ENCODE measurements around the gene CCDC124.

CCDC124 gene

DNA sequence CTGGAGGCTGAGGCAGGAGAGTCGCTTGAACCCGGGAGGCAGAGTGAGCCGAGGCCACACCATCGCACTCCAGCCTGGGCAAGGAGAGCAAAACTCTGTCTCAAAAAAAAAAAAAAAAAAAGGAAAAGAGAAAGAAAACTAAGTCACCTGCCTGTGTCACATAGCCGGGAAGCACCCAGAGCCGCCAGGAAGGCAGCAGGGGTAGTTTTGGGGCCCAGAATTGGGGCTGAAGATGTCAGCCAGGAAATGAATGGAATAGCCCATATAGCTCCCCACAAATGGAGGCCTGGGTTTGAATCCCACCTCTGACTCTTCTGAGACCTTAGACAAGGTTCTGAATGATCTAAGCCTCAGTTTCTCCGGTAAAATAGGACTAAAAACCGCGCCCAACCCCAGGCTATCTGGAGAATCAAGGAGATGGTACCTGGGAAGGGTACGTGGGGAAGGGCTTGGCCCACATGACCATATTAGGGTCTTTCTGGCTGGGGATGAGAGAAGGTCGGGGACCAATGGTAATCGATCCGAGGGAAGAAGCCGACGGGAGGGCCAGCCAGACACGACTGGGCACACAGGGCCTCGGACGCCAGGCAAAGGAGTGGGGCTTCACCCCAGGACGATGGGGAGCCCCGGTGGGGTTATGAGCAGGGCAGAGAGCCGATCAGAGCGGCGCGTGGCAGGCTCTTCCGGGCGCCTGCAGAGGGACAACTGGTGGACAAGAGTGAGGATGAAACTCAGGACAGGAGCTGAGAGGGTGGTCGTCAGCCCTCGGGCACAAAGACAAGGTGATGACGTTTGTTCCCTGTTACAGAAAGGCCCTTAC is 14.4 kb downstream of the CCDC124 start:
- H3K4me3 ChIP-seq (ENCODE audit: low read depth in 1 of 2, low read length in 2 of 2), result peak overlapping the region in 1 of 2 experiments; percentile 46; a peak in 2 of 4 replicates
- DNase-seq, result no peak
- H3K36me3 ChIP-seq (ENCODE audit: insufficient read depth, low read length), result peaks cover 14% of the 10 kb centered on the region
- no peak overlapping the region for H2AFZ ChIP-seq (ENCODE audit: low read depth, low read length)
- H3K79me2 ChIP-seq (ENCODE audit: insufficient read depth, low read length), result no peaks in the 10 kb centered on the region
- H3K4me2 ChIP-seq (ENCODE audit: insufficient read depth, low read length), result peak overlapping the region; percentile 70
- H4K20me1 ChIP-seq (ENCODE audit: insufficient read depth, low read length), result peaks cover 57% of the 10 kb centered on the region
- peaks cover 15% of the 10 kb centered on the region for H3K4me1 ChIP-seq (ENCODE audit: insufficient read depth, low read length)
- TF ChIP-seq EZH2 (IDR thresholded peaks at IDR 0.05; ENCODE audit: borderline replicate concordance, low read depth, low read length, severe bottlenecking) (no peak), CTCF (IDR thresholded peaks at IDR 0.05; ENCODE audit: borderline replicate concordance, extremely low read depth, low read length, poor library complexity, severe bottlenecking) (no peak)
- H3K27me3 ChIP-seq (ENCODE audit: insufficient read depth, low read length, poor library complexity), result peaks cover 20% of the 10 kb centered on the region
- no peak overlapping the region for H3K27ac ChIP-seq (ENCODE audit: low read length)
- H3K9me3 ChIP-seq (ENCODE audit: insufficient read depth, low read length, severe bottlenecking), result no peaks in the 10 kb centered on the region
- no peak overlapping the region for H3K9ac ChIP-seq (ENCODE audit: low read depth, low read length)
- peak; percentile 9 for ATAC-seq (ENCODE audit: insufficient read depth, low read depth)

- Histone ChIP-seq H4K20me1 (ENCODE audit: insufficient read depth, low read length) (peaks cover 53% of the 10 kb centered on the region), H3K79me2 (ENCODE audit: insufficient read depth, low read length) (no peaks in the 10 kb centered on the region), H3K4me1 (ENCODE audit: insufficient read depth, low read length) (peaks cover 15% of the 10 kb centered on the region), H2AFZ (ENCODE audit: low read depth, low read length) (no peak overlapping the region), H3K9me3 (ENCODE audit: insufficient read depth, low read length, severe bottlenecking) (no peaks in the 10 kb centered on the region), H3K4me3 (ENCODE audit: low read depth in 1 of 2, low read length in 2 of 2) (peak overlapping the region in 1 of 2 experiments; percentile 45; a peak in 2 of 4 replicates), H3K27me3 (ENCODE audit: insufficient read depth, low read length, poor library complexity) (peaks cover 20% of the 10 kb centered on the region), H3K36me3 (ENCODE audit: insufficient read depth, low read length) (peaks cover 8% of the 10 kb centered on the region), H3K27ac (ENCODE audit: low read length) (no peak overlapping the region), H3K4me2 (ENCODE audit: insufficient read depth, low read length) (peak overlapping the region; percentile 70), H3K9ac (ENCODE audit: low read depth, low read length) (no peak overlapping the region)
- ATAC-seq (ENCODE audit: insufficient read depth, low read depth) (peak; percentile 72), DNase-seq (peak; percentile 97)
- TF ChIP-seq EZH2 (IDR thresholded peaks at IDR 0.05; ENCODE audit: borderline replicate concordance, low read depth, low read length, severe bottlenecking) (no peak), CTCF (IDR thresholded peaks at IDR 0.05; ENCODE audit: borderline replicate concordance, extremely low read depth, low read length, poor library complexity, severe bottlenecking) (no peak)
Observed at GRCh38 chr19:17947815-17948513, 15.1 kb downstream of the CCDC124 start.

GRCh38 chr19:17948514-17948900 is 15.7 kb downstream of the CCDC124 start:
- no peak for DNase-seq
- no peak overlapping the region for H3K27ac ChIP-seq (ENCODE audit: low read length)
- H3K4me2 ChIP-seq (ENCODE audit: insufficient read depth, low read length), result peak overlapping the region; percentile 62
- H2AFZ ChIP-seq (ENCODE audit: low read depth, low read length), result no peak overlapping the region
- H3K9me3 ChIP-seq (ENCODE audit: insufficient read depth, low read length, severe bottlenecking), result no peaks in the 10 kb centered on the region
- H3K27me3 ChIP-seq (ENCODE audit: insufficient read depth, low read length, poor library complexity), result peaks cover 24% of the 10 kb centered on the region
- H3K4me3 ChIP-seq (ENCODE audit: low read depth in 1 of 2, low read length in 2 of 2), result peak overlapping the region in 1 of 2 experiments; percentile 45; a peak in 2 of 4 replicates
- H3K9ac ChIP-seq (ENCODE audit: low read depth, low read length), result no peak overlapping the region
- ATAC-seq (ENCODE audit: insufficient read depth, low read depth), result no peak
- no peaks in the 10 kb centered on the region for H3K79me2 ChIP-seq (ENCODE audit: insufficient read depth, low read length)
- H3K4me1 ChIP-seq (ENCODE audit: insufficient read depth, low read length), result peaks cover 15% of the 10 kb centered on the region
- H4K20me1 ChIP-seq (ENCODE audit: insufficient read depth, low read length), result peaks cover 51% of the 10 kb centered on the region
- peaks cover 6% of the 10 kb centered on the region for H3K36me3 ChIP-seq (ENCODE audit: insufficient read depth, low read length)
- TF ChIP-seq EZH2 (IDR thresholded peaks at IDR 0.05; ENCODE audit: borderline replicate concordance, low read depth, low read length, severe bottlenecking), result no peak
- no peak for TF ChIP-seq CTCF (IDR thresholded peaks at IDR 0.05; ENCODE audit: borderline replicate concordance, extremely low read depth, low read length, poor library complexity, severe bottlenecking)
